Cardiac septum (tissue), 1 donor: ENCODE results near the gene SCN1B. TPM values are rescaled to one million over a fixed set of nuclear protein-coding genes. Genes with fewer than 3 reads are reported as not detected.
"Not testable (repeated sequence)": the region's sequence is repeated elsewhere in the genome, so short reads cannot be mapped to it uniquely, and the experiment has no call there.

Source experiments
- DNase-seq: peaks from one replicate; pipeline ENCODE4 v3.0.0-alpha.2; 2020; ENCODE audit warnings: low spot score
- intact Hi-C: fragments of 100-400 bp; cut with DNase I; formaldehyde crosslinking; loops from one replicate; pipeline ENCODE4 v1.14.0; 2022
- total RNA-seq: library from RNA; stranded (reverse); fragmentation: NEBNext Ultra II Directional; extraction: Animal tissue kit (Norgen Biotek cat#: 25700); gene quantifications from one replicate; pipeline ENCODE4 v1.2.1, GENCODE V29; 2021
- donor health status: DM: no; HTN: no; CAD: no.

The SCN1B gene
- total RNA-seq, 1 donor from 2014 or later, result 58.7 TPM

DNA sequence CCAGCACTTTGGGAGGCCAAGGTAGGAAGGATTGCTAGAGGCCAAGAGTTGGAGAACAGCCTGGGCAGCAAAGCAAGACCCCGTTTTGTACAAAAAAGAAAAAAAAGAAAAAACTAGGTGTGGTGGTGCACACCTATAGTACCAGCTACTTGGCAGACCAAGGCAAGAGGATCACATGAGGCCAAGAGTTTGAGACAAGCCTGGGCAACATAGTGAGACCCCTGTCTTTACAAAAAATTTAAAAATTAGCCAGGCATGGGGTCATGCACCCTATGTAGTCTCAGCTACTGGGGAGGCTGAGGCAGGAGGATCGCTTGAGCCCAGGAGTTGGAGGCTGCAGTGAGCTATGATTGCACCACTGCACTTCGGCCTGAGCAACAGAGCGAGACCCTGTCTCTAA, 15.5 kb upstream of the SCN1B start:
- intact Hi-C loops, result not testable (repeated sequence)

GRCh38 chr19:35015270-35015953, 14.9 kb upstream of the SCN1B start:
- no peak for DNase-seq
- intact Hi-C loops, result no loop called here

More for the DNA sequence above, 15.5 kb upstream of the SCN1B start:
- DNase-seq, result not testable (repeated sequence)

DNA sequence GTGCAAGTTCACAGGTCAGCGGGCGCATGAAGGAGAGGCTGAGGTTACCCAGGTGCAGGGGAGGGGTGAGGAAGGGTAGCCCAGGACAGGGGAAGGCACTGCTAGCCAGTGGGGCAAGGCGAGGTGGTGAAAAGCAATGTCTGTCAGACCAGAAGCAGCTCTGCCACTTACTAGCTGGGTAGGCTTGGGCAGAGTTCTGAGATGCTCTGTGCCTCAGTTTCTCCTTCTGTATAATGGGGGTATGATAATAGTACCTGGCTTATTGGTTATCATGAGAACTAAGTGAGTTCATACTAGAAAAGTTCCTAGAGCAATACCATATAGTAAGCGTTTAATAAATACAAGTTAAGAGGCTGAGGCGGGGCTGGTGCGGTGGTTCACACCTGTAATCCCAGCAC, 14.3 kb upstream of the SCN1B start:
- DNase-seq, result no peak
- intact Hi-C loops, result no loop called here

- no peak for DNase-seq
Observed at GRCh38 chr19:35017507-35017906, 12.8 kb upstream of the SCN1B start.

GRCh38 chr19:35018379-35018778, 11.9 kb upstream of the SCN1B start:
- no peak for DNase-seq
- intact Hi-C loops, result no loop called here

More at GRCh38 chr19:35017507-35017906, 12.8 kb upstream of the SCN1B start:
- intact Hi-C loops, result no loop called here

DNA sequence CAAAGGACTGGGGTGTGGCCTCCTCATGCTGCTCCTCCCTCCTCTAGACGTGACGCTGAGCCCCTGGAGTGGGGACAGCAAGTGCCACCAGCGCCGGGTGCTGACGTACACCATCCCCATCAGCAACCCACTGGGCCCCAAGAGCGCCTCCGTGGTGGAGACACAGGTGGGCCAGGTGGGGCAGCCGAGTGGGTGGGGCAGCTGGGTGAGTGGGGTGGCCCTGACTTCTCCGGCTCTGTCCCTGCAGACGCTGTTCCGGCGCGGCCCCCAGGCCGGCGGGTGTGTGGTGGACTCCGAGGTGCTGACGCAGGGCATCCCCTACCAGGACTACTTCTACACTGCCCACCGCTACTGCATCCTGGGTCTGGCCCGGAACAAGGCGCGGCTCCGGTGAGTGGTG, 11.1 kb upstream of the SCN1B start:
- no peak for DNase-seq
- intact Hi-C loops, result no loop called here

GRCh38 chr19:35021016-35021415, 9.3 kb upstream of the SCN1B start:
- DNase-seq, result no peak
- intact Hi-C loops, result no loop called here

- DNase-seq, result no peak
- intact Hi-C loops, result no loop called here
Observed at GRCh38 chr19:35021596-35021995, 8.7 kb upstream of the SCN1B start.

DNA sequence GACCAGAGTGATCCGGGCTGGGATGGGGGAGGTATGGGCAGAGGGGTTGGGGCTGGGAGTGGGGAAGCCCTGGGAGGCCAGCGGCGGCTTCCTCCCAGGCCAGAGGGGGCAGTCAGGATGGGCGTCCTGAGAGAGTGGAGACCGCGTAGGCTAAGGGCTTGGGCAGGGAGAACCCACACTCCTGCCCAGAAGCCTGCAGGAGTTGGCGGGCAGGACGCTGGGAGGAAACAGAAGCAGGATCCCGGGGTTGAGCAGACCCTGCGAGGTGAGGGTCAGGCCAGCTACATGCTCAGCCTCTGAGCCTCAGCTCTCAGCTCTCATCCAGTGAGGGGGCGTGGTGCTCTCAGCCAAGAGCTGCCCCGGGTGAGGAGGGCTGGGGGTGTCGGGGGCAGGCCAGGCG, 7.8 kb upstream of the SCN1B start:
- intact Hi-C loops, result no loop called here

DNA sequence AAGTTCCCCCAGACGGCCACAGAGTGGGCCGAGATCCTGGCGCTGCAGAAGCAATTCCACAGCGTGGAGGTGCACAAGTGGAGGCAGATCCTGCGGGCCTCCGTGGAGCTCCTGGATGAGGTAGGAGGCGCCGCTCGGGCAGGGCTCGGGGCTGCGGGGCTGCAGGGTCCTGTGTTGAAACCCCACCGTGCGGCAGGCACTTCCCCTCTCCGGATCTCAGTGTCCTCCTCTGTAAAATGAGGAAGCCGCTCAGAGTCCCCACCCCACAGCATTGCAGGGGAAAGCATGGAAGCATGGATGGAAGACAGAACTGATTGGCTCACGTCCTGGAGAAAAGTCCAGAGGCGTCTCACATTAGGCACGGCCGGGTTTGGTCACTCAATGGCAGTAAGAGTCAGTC, 6.8 kb upstream of the SCN1B start:
- intact Hi-C loops, result no loop called here
- DNase-seq, result no peak

More for the DNA sequence above, 7.8 kb upstream of the SCN1B start:
- no peak for DNase-seq

DNA sequence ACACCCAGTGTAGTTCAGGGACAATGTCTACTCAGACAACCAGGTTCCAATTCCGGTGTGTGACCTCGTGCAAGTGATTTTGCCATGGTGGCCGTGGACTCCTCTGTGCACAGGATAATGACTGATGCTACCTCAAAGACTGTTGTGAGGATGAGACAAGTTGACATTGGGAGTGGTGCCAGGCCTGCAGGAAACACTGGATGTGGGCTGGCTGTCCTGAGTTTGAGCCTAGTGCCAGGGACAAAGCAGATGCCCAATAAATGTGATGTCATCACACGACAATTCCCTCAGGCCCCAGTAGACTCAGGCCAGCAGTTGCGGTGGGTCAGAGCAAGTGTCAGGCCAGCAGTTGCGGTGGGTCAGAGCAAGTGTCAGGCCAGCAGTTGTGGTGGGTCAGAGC, 6.2 kb upstream of the SCN1B start:
- intact Hi-C loops, result no loop called here
- no peak for DNase-seq

- intact Hi-C loops, result no loop called here
- DNase-seq, result no peak
Observed at GRCh38 chr19:35025969-35026368, 4.3 kb upstream of the SCN1B start.

DNA sequence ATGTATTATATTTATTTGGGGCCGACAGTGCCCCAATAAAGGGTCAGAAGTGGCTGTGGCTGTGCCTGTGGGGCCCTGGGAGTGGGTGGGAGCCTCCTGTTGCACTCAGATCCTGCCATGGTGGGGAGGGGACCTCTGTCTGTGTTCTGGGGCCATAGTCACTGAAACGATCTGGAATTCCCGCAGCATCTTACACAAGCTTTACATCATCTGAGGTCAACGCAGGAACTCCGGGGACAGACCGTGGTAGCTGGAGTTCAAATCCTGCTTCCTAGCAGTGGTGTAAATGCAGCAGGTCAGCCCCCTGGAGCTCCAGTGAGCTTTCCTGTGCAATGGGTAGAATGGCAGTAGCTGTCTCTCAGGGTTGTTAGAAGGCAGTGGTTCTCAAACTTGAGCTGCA, 3.9 kb upstream of the SCN1B start:
- no peak for DNase-seq
- intact Hi-C loops, result no loop called here

GRCh38 chr19:35027009-35027408, 3.3 kb upstream of the SCN1B start:
- intact Hi-C loops, result no loop called here
- DNase-seq, result no peak

DNA sequence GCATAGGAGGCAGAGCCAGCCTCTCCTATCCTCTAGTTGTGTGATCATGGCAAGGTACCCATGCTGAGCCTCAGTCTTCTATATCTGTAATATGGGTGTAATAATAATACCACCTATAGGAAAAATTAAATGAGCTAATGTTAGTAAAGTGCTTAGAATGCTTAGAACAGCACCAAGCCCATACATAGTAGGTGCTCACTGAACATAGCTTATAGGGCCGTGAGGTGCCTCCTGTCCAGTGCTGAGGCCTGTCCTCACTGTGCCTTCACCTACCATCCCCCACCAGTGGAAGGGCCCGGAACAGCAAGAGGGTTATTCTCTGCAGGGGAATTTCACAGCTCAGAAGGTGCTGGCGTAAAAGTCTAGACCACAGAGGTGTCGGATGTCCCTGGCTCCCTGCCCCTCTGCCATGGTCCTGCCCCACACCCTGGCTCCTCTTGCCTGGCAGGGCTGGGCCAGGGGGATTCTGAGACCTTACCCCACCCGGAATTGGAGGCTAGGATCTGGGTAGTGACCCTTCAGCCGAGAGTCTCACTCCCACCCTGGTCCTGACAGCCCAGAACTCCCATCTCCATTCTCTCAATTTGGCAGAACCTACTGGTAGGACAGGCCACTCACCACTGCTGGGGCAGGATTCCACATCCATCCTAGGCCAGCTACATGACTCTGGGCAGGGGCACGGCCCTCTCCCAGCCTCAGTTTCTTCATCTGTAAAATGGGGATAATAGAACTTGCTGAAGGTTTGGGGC, 2.2 kb upstream of the SCN1B start:
- intact Hi-C loops, result no loop called here
- DNase-seq, result no peak

DNA sequence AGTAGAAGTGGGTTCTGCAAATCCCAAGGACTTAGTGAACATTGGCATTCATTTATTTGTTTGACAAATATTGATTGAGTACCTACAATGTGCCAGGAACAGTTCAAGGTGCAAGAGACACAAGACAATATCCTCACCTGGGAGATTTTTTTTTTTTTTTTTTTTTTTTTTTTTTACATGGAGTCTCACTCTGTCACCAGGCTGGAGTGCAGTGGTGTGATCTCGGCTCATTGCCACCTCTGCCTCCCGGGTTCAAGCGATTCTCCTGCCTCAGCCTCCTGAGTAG, 1.7 kb upstream of the SCN1B start:
- intact Hi-C loops, DNase-seq: not testable (repeated sequence)

DNA sequence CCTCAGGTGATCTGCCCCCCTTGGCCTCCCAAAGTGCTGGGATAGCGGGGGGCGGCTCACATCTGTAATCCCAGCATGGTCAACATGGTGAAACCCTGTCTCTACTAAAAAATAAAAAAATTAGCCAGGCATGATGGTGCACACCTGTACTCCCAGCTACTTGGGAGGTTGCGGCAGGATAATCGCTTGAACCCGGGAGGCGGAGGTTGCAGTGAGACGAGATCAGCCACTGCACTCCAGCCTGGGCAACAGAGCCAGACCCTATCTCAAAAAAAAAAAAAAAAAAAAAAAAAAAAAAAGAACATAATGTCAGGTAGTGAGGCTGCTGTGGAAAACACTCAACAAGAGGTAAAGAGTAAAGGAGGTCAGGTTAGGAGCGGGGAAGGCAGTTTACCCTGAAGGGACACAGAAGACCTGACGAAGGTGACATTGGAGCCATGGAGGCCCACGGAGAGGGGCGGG, 964 bp upstream of the SCN1B start:
- DNase-seq, intact Hi-C loops: not testable (repeated sequence)

DNA sequence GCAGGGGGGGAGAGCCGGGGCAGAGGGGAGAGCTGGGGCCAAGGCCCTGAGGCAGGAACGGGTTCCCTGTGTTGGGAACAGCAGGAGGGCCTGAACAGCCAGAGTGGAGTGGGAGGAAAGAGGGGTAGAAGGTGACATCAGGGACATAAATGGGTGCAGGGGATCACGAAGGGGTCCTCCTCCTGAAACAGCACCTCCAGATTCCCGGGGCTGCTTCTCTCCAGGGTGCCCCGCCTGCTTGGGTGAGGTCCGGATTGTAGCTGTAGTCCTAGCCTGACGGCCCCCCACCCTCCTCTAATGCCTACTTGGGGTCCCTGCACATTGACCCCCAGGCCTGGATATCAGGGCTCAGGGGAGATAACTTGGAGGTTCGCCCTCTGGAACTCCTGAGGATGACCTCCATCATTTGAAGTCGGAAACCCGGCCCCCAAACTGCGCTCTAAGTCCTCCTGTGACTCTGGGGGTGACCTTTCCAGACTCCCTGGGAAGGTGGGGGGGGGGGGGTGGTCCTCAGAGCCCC, 473 bp upstream of the SCN1B start:
- intact Hi-C loops, result no loop called here
- DNase-seq, result no peak

- intact Hi-C loops, result no loop called here
- DNase-seq, result no peak
Observed at GRCh38 chr19:35031072-35031881, 1.0 kb downstream of the SCN1B start.

- intact Hi-C loops, result no loop called here
- DNase-seq, result no peak
Observed at GRCh38 chr19:35032356-35032865, 2.1 kb downstream of the SCN1B start.
